ENCODE data around the gene SPTB.

SPTB gene

GRCh38 chr14:64811676-64812075 is 68.0 kb downstream of the SPTB start:
- POLR2A ChIA-PET, result interaction anchor here (1.0 kb wide), 1 partner anchor 50 kb away, joined by 3 read pairs; no protein-coding TSS in a partner anchor
- H3K4me1 ChIP-seq (ENCODE audit: control insufficient read depth, insufficient read depth, low read length), result peaks cover 12% of the 10 kb centered on the region
- CTCF ChIA-PET, result interaction anchor here (0.6 to 2.0 kb wide), 3 partner anchors 11 to 306 kb away, joined by 4 to 9 read pairs (median 5); no protein-coding TSS in a partner anchor
- no peaks in the 10 kb centered on the region; a peak in 1 of 3 replicates for H3K36me3 ChIP-seq (ENCODE audit: control insufficient read depth in 2 of 2, insufficient read depth in 1 of 2, low read length in 2 of 2)
- H3K9me3 ChIP-seq (ENCODE audit: control insufficient read depth, insufficient read depth, low read depth, low read length), result no peaks in the 10 kb centered on the region
- no peak overlapping the region for H3K4me3 ChIP-seq (ENCODE audit: low read depth, low read length)
- no peak overlapping the region for H3K27ac ChIP-seq (ENCODE audit: extremely low read depth, low read depth, low read length)
- TF ChIP-seq PRDM6 (tag by site-specific recombination; IDR thresholded peaks at IDR 0.05) (peak; percentile 53), OVOL3 (tag by site-specific recombination; IDR thresholded peaks at IDR 0.05) (no peak)

- Histone ChIP-seq H3K9me3 (ENCODE audit: control insufficient read depth, insufficient read depth, low read depth, low read length) (no peaks in the 10 kb centered on the region), H3K27ac (ENCODE audit: extremely low read depth, low read depth, low read length) (no peak overlapping the region), H3K36me3 (ENCODE audit: control insufficient read depth in 2 of 2, insufficient read depth in 1 of 2, low read length in 2 of 2) (no peaks in the 10 kb centered on the region; a peak in 1 of 3 replicates), H3K4me3 (ENCODE audit: low read depth, low read length) (no peak overlapping the region), H3K4me1 (ENCODE audit: control insufficient read depth, insufficient read depth, low read length) (peaks cover 15% of the 10 kb centered on the region)
- TF ChIP-seq ZNF629 (tag by site-specific recombination; IDR thresholded peaks at IDR 0.05), result no peak
- no peak for TF ChIP-seq KLF16 (tag by site-specific recombination; IDR thresholded peaks at IDR 0.05)
- no peak for TF ChIP-seq ZNF366 (tag by site-specific recombination; conservative IDR thresholded peaks at IDR 0.05)
- TF ChIP-seq MEIS1 (CRISPR knock-in tag; IDR thresholded peaks at IDR 0.05; ENCODE audit: borderline replicate concordance), result no peak
- no peak for TF ChIP-seq ZNF501 (tag by site-specific recombination; IDR thresholded peaks at IDR 0.05)
- TF ChIP-seq ZNF138 (tag by site-specific recombination; IDR thresholded peaks at IDR 0.05; ENCODE audit: borderline replicate concordance), result no peak
- no peak for TF ChIP-seq TCF7L2 (IDR thresholded peaks at IDR 0.05; ENCODE audit: borderline replicate concordance, low read depth, low read length)
- peak; percentile 55; the same call in 1 of the 2 replicates for TF ChIP-seq REST (tag by site-specific recombination; IDR thresholded peaks at IDR 0.05)
- POLR2A ChIA-PET, result no interaction called here
- CTCF ChIA-PET, result interaction anchor here (0.6 to 4.2 kb wide), 3 partner anchors 8 to 84 kb away, joined by 3 to 19 read pairs (median 5); no protein-coding TSS in a partner anchor
Measured at GRCh38 chr14:64808449-64808848, 71.3 kb downstream of the SPTB start.

GRCh38 chr14:64807551-64807950 is 72.2 kb downstream of the SPTB start:
- no peaks in the 10 kb centered on the region; a peak in 1 of 3 replicates for H3K36me3 ChIP-seq (ENCODE audit: control insufficient read depth in 2 of 2, insufficient read depth in 1 of 2, low read length in 2 of 2)
- TF ChIP-seq GLIS1 (tag by site-specific recombination; IDR thresholded peaks at IDR 0.05) (no peak), ZBTB10 (tag by site-specific recombination; IDR thresholded peaks at IDR 0.05) (no peak), ZXDB (tag by site-specific recombination; IDR thresholded peaks at IDR 0.05) (no peak), FEZF1 (tag by site-specific recombination; IDR thresholded peaks at IDR 0.05) (no peak), REST (tag by site-specific recombination; IDR thresholded peaks at IDR 0.05) (no peak), ZNF433 (tag by site-specific recombination; IDR thresholded peaks at IDR 0.05; ENCODE audit: low read depth) (no peak), ZNF211 (tag by site-specific recombination; IDR thresholded peaks at IDR 0.05; ENCODE audit: low read depth) (no peak), ZNF324 (tag by site-specific recombination; IDR thresholded peaks at IDR 0.05) (no peak), ZNF529 (tag by site-specific recombination; IDR thresholded peaks at IDR 0.05; ENCODE audit: insufficient replicate concordance) (no peak)
- H3K4me1 ChIP-seq (ENCODE audit: control insufficient read depth, insufficient read depth, low read length), result peaks cover 12% of the 10 kb centered on the region
- H3K9me3 ChIP-seq (ENCODE audit: control insufficient read depth, insufficient read depth, low read depth, low read length), result no peaks in the 10 kb centered on the region
- no peak overlapping the region for H3K4me3 ChIP-seq (ENCODE audit: low read depth, low read length)
- ChIA-PET CTCF (interaction anchor here (0.8 to 4.2 kb wide), 2 partner anchors 85 to 89 kb away, joined by 5 to 19 read pairs; no protein-coding TSS in a partner anchor), POLR2A (no interaction called here)
- no peak overlapping the region for H3K27ac ChIP-seq (ENCODE audit: extremely low read depth, low read depth, low read length)

Data from HEK293 (cell line).